T-helper 9 cell (primary cell): Measurements from ENCODE around the gene DDX59.
A peak's percentile ranks its signal among the peaks of the same experiment; 100 is the strongest.

Source experiments
- DNase-seq: peaks from one replicate; pipeline ENCODE4 v3.0.0-alpha.2; 2020
- total RNA-seq, 2 donors: gene quantifications; one replicate each; lab custom pipeline; 2026; lab: John Stamatoyannopoulos, UW

Gene DDX59
- total RNA-seq = 25.8 to 44.1 reads per million in 2 donors

GRCh38 chr1:200669314-200670241, at the start of gene DDX59:
TSS of gene DDX59 (minus strand) at chr1:200669907. CDS start at chr1:200666740, 3,167 bp downstream.
- peak; percentile 85 for DNase-seq

- no peak for DNase-seq
Measured at GRCh38 chr1:200714504-200715187, 44.9 kb upstream of the DDX59 start.

GRCh38 chr1:200710166-200710565, 40.5 kb upstream of the DDX59 start:
- DNase-seq = no peak

- DNase-seq = no peak
Measured at GRCh38 chr1:200708769-200709168, 39.1 kb upstream of the DDX59 start.

GRCh38 chr1:200708161-200708560, 38.5 kb upstream of the DDX59 start:
- no peak for DNase-seq

- no peak for DNase-seq
Measured at GRCh38 chr1:200707116-200707515, 37.4 kb upstream of the DDX59 start.

- no peak for DNase-seq
Measured at GRCh38 chr1:200706111-200706814, 36.6 kb upstream of the DDX59 start.

- no peak for DNase-seq
Measured at GRCh38 chr1:200704986-200705500, 35.3 kb upstream of the DDX59 start.

GRCh38 chr1:200699871-200700270, 30.2 kb upstream of the DDX59 start:
- DNase-seq = no peak

GRCh38 chr1:200694738-200695137, 25.0 kb upstream of the DDX59 start:
- DNase-seq = no peak

GRCh38 chr1:200693327-200693726, 23.6 kb upstream of the DDX59 start:
- DNase-seq = no peak

GRCh38 chr1:200692316-200692715, 22.6 kb upstream of the DDX59 start:
- DNase-seq = no peak

GRCh38 chr1:200686620-200687019, 16.9 kb upstream of the DDX59 start:
- DNase-seq = no peak

- no peak for DNase-seq
Measured at GRCh38 chr1:200684015-200684414, 14.3 kb upstream of the DDX59 start.

GRCh38 chr1:200683298-200683697, 13.6 kb upstream of the DDX59 start:
- no peak for DNase-seq

- no peak for DNase-seq
Measured at GRCh38 chr1:200681231-200681630, 11.5 kb upstream of the DDX59 start.

- DNase-seq = no peak
Measured at GRCh38 chr1:200676829-200677228, 7.1 kb upstream of the DDX59 start.

GRCh38 chr1:200675588-200675852, 5.8 kb upstream of the DDX59 start:
- no peak for DNase-seq

- DNase-seq = no peak
Measured at GRCh38 chr1:200674838-200675587, 5.3 kb upstream of the DDX59 start.

GRCh38 chr1:200673952-200674823, 4.5 kb upstream of the DDX59 start:
- DNase-seq = no peak

- no peak for DNase-seq
Measured at GRCh38 chr1:200671235-200671786, 1.6 kb upstream of the DDX59 start.
